ENCODE measurements around the gene PDCL3.

GRCh38 chr2:100619951-100620350 is 57.2 kb downstream of the PDCL3 start:
- no peak for TF ChIP-seq POLR2A (IDR thresholded peaks at IDR 0.05)
- TF ChIP-seq, protein P1, sequence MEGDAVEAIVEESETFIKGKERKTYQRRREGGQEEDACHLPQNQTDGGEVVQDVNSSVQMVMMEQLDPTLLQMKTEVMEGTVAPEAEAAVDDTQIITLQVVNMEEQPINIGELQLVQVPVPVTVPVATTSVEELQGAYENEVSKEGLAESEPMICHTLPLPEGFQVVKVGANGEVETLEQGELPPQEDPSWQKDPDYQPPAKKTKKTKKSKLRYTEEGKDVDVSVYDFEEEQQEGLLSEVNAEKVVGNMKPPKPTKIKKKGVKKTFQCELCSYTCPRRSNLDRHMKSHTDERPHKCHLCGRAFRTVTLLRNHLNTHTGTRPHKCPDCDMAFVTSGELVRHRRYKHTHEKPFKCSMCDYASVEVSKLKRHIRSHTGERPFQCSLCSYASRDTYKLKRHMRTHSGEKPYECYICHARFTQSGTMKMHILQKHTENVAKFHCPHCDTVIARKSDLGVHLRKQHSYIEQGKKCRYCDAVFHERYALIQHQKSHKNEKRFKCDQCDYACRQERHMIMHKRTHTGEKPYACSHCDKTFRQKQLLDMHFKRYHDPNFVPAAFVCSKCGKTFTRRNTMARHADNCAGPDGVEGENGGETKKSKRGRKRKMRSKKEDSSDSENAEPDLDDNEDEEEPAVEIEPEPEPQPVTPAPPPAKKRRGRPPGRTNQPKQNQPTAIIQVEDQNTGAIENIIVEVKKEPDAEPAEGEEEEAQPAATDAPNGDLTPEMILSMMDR (IDR thresholded peaks at IDR 0.05) = no peak

Data from esophagus squamous epithelium (tissue), 4 donors.